HepG2 (cell line): ENCODE results near the gene LRRTM1. TPM values are rescaled to one million over a fixed set of nuclear protein-coding genes. Genes with fewer than 3 reads are reported as not detected.

Experiments
- ATAC-seq: fragments of 200-7000 bp; cut with Tn5 transposase; 3 replicates; pipeline ENCODE4 v1.9.1; 2020; ENCODE audit warnings: mild to moderate bottlenecking, moderate library complexity
- BruUV-seq: library from RNA; stranded (reverse); fragments of 400-500 nt; replicated peaks from 2 replicates; lab custom pipeline; 2021; lab: Mats Ljungman, UMichigan
- CTCF ChIA-PET: fragments of 300-600 bp; formaldehyde crosslinking; extraction: SDS; loops from one replicate; lab custom pipeline; 2021; ENCODE audit warnings: low total read pairs, inconsistent platforms, low intra/inter-chr PET ratio; lab: Yijun Ruan, JAX
- POLR2A ChIA-PET: fragments of 350-600 bp; sonication (Branson Sonifier 250); formaldehyde crosslinking; loops from one replicate; lab custom pipeline; 2020; ENCODE audit warnings: antibody characterized with exemption, inconsistent platforms; lab: Yijun Ruan, JAX
- DNase-seq: peaks from one replicate; pipeline ENCODE4 v3.0.0-alpha.2; 2015; ENCODE audit warnings: low spot score
- FAIRE-seq: peaks from 3 replicates; lab custom pipeline; 2011; peaks lifted over from hg19 to GRCh38; lab: Jason Lieb, UNC
- H2AFZ ChIP-seq: one replicate; pipeline ENCODE4 v1.6.1; 2011; ENCODE audit warnings: low read length, inconsistent platforms
- H3K27ac ChIP-seq: fragments of 300-600 bp; 3 replicates; pipeline ENCODE4 v1.8.0; 2011; ENCODE audit warnings: mixed run types, mild to moderate bottlenecking, mixed read lengths, low read length, inconsistent platforms; ENCODE audit not compliant: insufficient read depth; ENCODE audit errors: extremely low read length
- H3K27me3 ChIP-seq, 2 experiments: fragments of 200-600 bp in 1 of 2; 2 replicates in 1 of 2; 3 replicates in 1 of 2; pipeline versions ENCODE4 v1.6.0 to v1.8.0; 2011; ENCODE audit warnings: low read length in 2 of 2, mild to moderate bottlenecking in 2 of 2, moderate library complexity in 2 of 2, inconsistent platforms in 1 of 2; ENCODE audit not compliant: insufficient read depth in 2 of 2, control insufficient read depth in 1 of 2
- H3K36me3 ChIP-seq, 2 experiments: fragments of 200-600 bp in 1 of 2; replicated peaks in 1 of 2; 2 replicates in 1 of 2; 3 replicates in 1 of 2; pipeline versions ENCODE4 v1.5.1 to v1.8.0; 2011; ENCODE audit warnings: low read length in 2 of 2, inconsistent platforms in 1 of 2; ENCODE audit not compliant: insufficient read depth in 2 of 2, control insufficient read depth in 1 of 2
- H3K4me1 ChIP-seq: 2 replicates; pipeline ENCODE4 v1.5.1; 2012; ENCODE audit warnings: low read length, inconsistent platforms; ENCODE audit not compliant: insufficient read depth
- H3K4me2 ChIP-seq: 2 replicates; pipeline ENCODE4 v1.6.0; 2011; ENCODE audit warnings: low read depth, low read length, inconsistent platforms
- H3K4me3 ChIP-seq, 3 experiments: fragments of 200-600 bp in 1 of 3; sonication (generic), shearing (Covaris generic) in 1 of 3; replicated peaks in 1 of 3; 2 replicates each; pipeline ENCODE4 v1.5.1; 2011 to 2016; ENCODE audit warnings: low read length in 3 of 3, inconsistent platforms in 2 of 3, low read depth in 2 of 3, mild to moderate bottlenecking in 2 of 3, control low read depth in 1 of 3, mixed read lengths in 1 of 3; ENCODE audit not compliant: insufficient read depth in 1 of 3
- H3K79me2 ChIP-seq: one replicate; pipeline ENCODE4 v1.6.1; 2011; ENCODE audit warnings: low read length, inconsistent platforms; ENCODE audit not compliant: insufficient read depth
- H3K9ac ChIP-seq: 2 replicates; pipeline ENCODE4 v1.6.0; 2011; ENCODE audit warnings: mild to moderate bottlenecking, low read depth, low read length, inconsistent platforms; ENCODE audit not compliant: insufficient read depth
- H3K9me3 ChIP-seq: 2 replicates; pipeline ENCODE4 v1.5.1; 2012; ENCODE audit warnings: mild to moderate bottlenecking, low read length
- H4K20me1 ChIP-seq: 2 replicates; pipeline ENCODE4 v1.6.0; 2011; ENCODE audit warnings: inconsistent platforms, mild to moderate bottlenecking, low read length, moderate library complexity; ENCODE audit not compliant: insufficient read depth
- ARID2 ChIP-seq: sonication (generic); formaldehyde crosslinking; IDR thresholded peaks from 2 replicates; pipeline ENCODE4 v1.8.1; 2022; ENCODE audit warnings: mild to moderate bottlenecking, missing genetic modification reagents, borderline replicate concordance
- BCL6 ChIP-seq: IDR thresholded peaks from 2 replicates; pipeline ENCODE4 v1.6.1; 2016; ENCODE audit warnings: missing genetic modification reagents, missing compliant biosample characterization
- GATAD1 ChIP-seq: IDR thresholded peaks from 2 replicates; pipeline ENCODE4 v1.6.1; 2016; ENCODE audit warnings: missing genetic modification reagents, missing compliant biosample characterization
- HNRNPL ChIP-seq: fragments of 200-400 bp; formaldehyde crosslinking; IDR thresholded peaks from 2 replicates; pipeline ENCODE4 v1.6.1; 2017; ENCODE audit warnings: mild to moderate bottlenecking, low read depth, low read length
- JUNB ChIP-seq: sonication (generic); formaldehyde crosslinking; IDR thresholded peaks from 2 replicates; pipeline ENCODE4 v1.8.0; 2022; ENCODE audit warnings: missing genetic modification reagents, mild to moderate bottlenecking, borderline replicate concordance
- PAXIP1 ChIP-seq: sonication (generic); formaldehyde crosslinking; conservative IDR thresholded peaks from 2 replicates; pipeline ENCODE4 v1.4.0; 2020; ENCODE audit warnings: mild to moderate bottlenecking, missing genetic modification reagents, moderate library complexity
- RORA ChIP-seq: sonication (generic); formaldehyde crosslinking; IDR thresholded peaks from 2 replicates; pipeline ENCODE4 v1.5.0; 2020; ENCODE audit warnings: mild to moderate bottlenecking, missing genetic modification reagents, moderate library complexity
- RXRB ChIP-seq: IDR thresholded peaks from 2 replicates; pipeline ENCODE4 v1.6.1; 2016; ENCODE audit warnings: borderline replicate concordance, missing genetic modification reagents, missing compliant biosample characterization
- SYNCRIP ChIP-seq: fragments of 200-400 bp; formaldehyde crosslinking; IDR thresholded peaks from 2 replicates; pipeline ENCODE4 v1.6.1; 2018; ENCODE audit warnings: mild to moderate bottlenecking, low read depth, low read length; ENCODE audit not compliant: insufficient read depth
- ZNF530 ChIP-seq: sonication (generic); formaldehyde crosslinking; IDR thresholded peaks from 2 replicates; pipeline ENCODE4 v1.5.0; 2020; ENCODE audit warnings: low read depth, mild to moderate bottlenecking, missing genetic modification reagents
- ZNF547 ChIP-seq: sonication (generic); formaldehyde crosslinking; IDR thresholded peaks from 2 replicates; pipeline ENCODE4 v1.5.1; 2020; ENCODE audit warnings: mild to moderate bottlenecking, missing genetic modification reagents
- WGBS: methylation state at CpG from one replicate; pipeline ENCODE4 v1.1.6; 2017; ENCODE audit warnings: low lambda C conversion rate; 5-methylcytosine and 5-hydroxymethylcytosine counted together
- in situ Hi-C: cut with HindIII; loops from 2 replicates; pipeline ENCODE4 v1.10.0; 2017; ENCODE audit warnings: low pct_unique_long_range_greater_than_20kb; ENCODE audit not compliant: extremely low pct_ligation_motif_present
- intact Hi-C: fragments of 100-400 bp; cut with micrococcal nuclease; formaldehyde crosslinking; loops from one replicate; pipeline ENCODE4 v1.10.0; 2022; ENCODE audit not compliant: unreplicated experiment
- polyA plus RNA-seq, 8 experiments: library from polyadenylated mRNA; depleted of rRNA in 3 of 8; stranded (reverse) in 7 of 8; unstranded in 1 of 8; fragments of >200 nt; fragmentation: Illumina TruSeq in 4 of 8; extraction: Trizol in 4 of 8; gene quantifications; 2 replicates each; pipeline versions ENCODE4 v1.2.1 to v1.2.3, GENCODE V29; 2011 to 2016; ENCODE audit warnings: low read depth in 4 of 8, missing spikeins in 1 of 8, mixed read lengths in 1 of 8; ENCODE audit not compliant: insufficient read depth in 1 of 8
- total RNA-seq, 5 experiments: library from RNA; depleted of rRNA; stranded (reverse); fragments of >200 nt; fragmentation: Illumina TruSeq; extraction: Trizol; gene quantifications; 2 replicates each; pipeline ENCODE4 v1.2.3, GENCODE V29; 2016; ENCODE audit warnings: low read depth in 1 of 5
- TF ChIP-seq, protein P1 (sequence below): sonication (generic); formaldehyde crosslinking; IDR thresholded peaks from 2 replicates; pipeline ENCODE4 v1.4.0; 2020; ENCODE audit warnings: mild to moderate bottlenecking, missing genetic modification reagents, borderline replicate concordance
- TF ChIP-seq, protein P2 (sequence below): sonication (generic); formaldehyde crosslinking; conservative IDR thresholded peaks from 2 replicates; pipeline ENCODE4 v1.8.0; 2022; ENCODE audit warnings: mild to moderate bottlenecking, moderate library complexity, missing genetic modification reagents

Gene LRRTM1
- total and polyA plus RNA-seq, 2 of the 13 experiments (the other 11 are each of a cell fraction or from before 2014, with no cell fraction given), result not detected

DNA sequence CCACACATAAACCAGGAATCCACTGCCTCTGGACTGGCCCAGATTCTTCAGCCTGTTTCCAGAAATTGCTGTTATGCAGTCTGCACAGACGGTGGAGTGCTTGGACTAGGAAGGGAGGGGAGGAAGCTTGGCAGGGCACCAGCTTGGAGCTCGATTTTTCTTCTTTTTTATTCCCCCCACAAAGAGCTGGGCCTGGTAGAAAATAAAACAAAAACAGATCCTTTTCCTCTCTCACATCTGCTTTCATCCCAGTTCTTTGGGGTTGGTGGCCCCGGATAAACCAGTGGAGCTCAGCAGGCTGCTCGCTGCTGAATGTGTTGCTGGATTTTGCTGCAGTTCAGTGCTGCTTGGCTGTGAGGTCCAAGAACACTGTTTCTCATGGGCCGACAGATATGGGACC, 16.0 kb downstream of the LRRTM1 start (continued):
- TF ChIP-seq ARID2 (CRISPR knock-in tag) (no peak), SYNCRIP (no peak)
- TF ChIP-seq, all 625 proteins: peak for 0

GRCh38 chr2:80281049-80281448, 23.5 kb downstream of the LRRTM1 start:
- Histone ChIP-seq H3K79me2 (no peaks in the 10 kb centered on the region), H3K27me3 (no peaks in the 10 kb centered on the region), H3K36me3 (no peaks in the 10 kb centered on the region), H3K4me3 (no peak overlapping the region), H3K4me2 (no peak overlapping the region), H3K4me1 (no peaks in the 10 kb centered on the region), H4K20me1 (no peaks in the 10 kb centered on the region), H2AFZ (no peak overlapping the region), H3K9me3 (peaks cover 15% of the 10 kb centered on the region; the same call in 1 of the 2 replicates), H3K27ac (no peak overlapping the region)
- no TSS peak for BruUV-seq
- 0% methylated on average over 1 of the region's 1 CpG for WGBS
- DNase-seq (no peak), FAIRE-seq (no peak)
- POLR2A ChIA-PET, result no interaction called here
- CTCF ChIA-PET, result no interaction called here
- in situ Hi-C loops, result no loop called here
- intact Hi-C loops, result no loop called here
- TF ChIP-seq RXRB (CRISPR knock-in tag), result no peak
- TF ChIP-seq, protein P1, sequence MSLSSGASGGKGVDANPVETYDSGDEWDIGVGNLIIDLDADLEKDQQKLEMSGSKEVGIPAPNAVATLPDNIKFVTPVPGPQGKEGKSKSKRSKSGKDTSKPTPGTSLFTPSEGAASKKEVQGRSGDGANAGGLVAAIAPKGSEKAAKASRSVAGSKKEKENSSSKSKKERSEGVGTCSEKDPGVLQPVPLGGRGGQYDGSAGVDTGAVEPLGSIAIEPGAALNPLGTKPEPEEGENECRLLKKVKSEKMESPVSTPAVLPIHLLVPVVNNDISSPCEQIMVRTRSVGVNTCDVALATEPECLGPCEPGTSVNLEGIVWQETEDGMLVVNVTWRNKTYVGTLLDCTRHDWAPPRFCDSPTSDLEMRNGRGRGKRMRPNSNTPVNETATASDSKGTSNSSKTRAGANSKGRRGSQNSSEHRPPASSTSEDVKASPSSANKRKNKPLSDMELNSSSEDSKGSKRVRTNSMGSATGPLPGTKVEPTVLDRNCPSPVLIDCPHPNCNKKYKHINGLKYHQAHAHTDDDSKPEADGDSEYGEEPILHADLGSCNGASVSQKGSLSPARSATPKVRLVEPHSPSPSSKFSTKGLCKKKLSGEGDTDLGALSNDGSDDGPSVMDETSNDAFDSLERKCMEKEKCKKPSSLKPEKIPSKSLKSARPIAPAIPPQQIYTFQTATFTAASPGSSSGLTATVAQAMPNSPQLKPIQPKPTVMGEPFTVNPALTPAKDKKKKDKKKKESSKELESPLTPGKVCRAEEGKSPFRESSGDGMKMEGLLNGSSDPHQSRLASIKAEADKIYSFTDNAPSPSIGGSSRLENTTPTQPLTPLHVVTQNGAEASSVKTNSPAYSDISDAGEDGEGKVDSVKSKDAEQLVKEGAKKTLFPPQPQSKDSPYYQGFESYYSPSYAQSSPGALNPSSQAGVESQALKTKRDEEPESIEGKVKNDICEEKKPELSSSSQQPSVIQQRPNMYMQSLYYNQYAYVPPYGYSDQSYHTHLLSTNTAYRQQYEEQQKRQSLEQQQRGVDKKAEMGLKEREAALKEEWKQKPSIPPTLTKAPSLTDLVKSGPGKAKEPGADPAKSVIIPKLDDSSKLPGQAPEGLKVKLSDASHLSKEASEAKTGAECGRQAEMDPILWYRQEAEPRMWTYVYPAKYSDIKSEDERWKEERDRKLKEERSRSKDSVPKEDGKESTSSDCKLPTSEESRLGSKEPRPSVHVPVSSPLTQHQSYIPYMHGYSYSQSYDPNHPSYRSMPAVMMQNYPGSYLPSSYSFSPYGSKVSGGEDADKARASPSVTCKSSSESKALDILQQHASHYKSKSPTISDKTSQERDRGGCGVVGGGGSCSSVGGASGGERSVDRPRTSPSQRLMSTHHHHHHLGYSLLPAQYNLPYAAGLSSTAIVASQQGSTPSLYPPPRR (CRISPR knock-in tag), result no peak
- no peak for TF ChIP-seq ZNF530 (CRISPR knock-in tag)
- TF ChIP-seq HNRNPL, result no peak
- TF ChIP-seq BCL6 (CRISPR knock-in tag), result no peak
- TF ChIP-seq, protein P2, sequence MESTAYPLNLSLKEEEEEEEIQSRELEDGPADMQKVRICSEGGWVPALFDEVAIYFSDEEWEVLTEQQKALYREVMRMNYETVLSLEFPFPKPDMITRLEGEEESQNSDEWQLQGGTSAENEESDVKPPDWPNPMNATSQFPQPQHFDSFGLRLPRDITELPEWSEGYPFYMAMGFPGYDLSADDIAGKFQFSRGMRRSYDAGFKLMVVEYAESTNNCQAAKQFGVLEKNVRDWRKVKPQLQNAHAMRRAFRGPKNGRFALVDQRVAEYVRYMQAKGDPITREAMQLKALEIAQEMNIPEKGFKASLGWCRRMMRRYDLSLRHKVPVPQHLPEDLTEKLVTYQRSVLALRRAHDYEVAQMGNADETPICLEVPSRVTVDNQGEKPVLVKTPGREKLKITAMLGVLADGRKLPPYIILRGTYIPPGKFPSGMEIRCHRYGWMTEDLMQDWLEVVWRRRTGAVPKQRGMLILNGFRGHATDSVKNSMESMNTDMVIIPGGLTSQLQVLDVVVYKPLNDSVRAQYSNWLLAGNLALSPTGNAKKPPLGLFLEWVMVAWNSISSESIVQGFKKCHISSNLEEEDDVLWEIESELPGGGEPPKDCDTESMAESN, result no peak
- TF ChIP-seq ZNF547 (CRISPR knock-in tag), result no peak
- no peak for TF ChIP-seq JUNB (CRISPR knock-in tag)
- TF ChIP-seq GATAD1 (CRISPR knock-in tag), result no peak
- TF ChIP-seq RORA (CRISPR knock-in tag), result no peak
- no peak for TF ChIP-seq PAXIP1
- TF ChIP-seq, all 625 proteins: peak for 0
- H3K9ac ChIP-seq, result no peak overlapping the region
- ATAC-seq, result no peak
